KOPT-K1 (cell line): ENCODE results near the gene NPAS3.

ENCODE experiments used
- H3K27ac ChIP-seq: fragments of 200-600 bp; sonication (generic); 2 replicates; pipeline ENCODE4 v1.5.1; 2016; ENCODE audit warnings: antibody characterized with exemption, mild to moderate bottlenecking, low read depth, low read length; ENCODE audit not compliant: poor library complexity, severe bottlenecking
- H3K36me3 ChIP-seq: fragments of 200-600 bp; sonication (generic); 2 replicates; pipeline ENCODE4 v1.5.1; 2017; ENCODE audit warnings: antibody characterized with exemption, mild to moderate bottlenecking, low read length, moderate library complexity; ENCODE audit not compliant: insufficient read depth
- H3K9me3 ChIP-seq: fragments of 200-600 bp; sonication (generic); 2 replicates; pipeline ENCODE4 v1.5.1; 2017; ENCODE audit warnings: antibody characterized with exemption, low read length, mild to moderate bottlenecking; ENCODE audit not compliant: insufficient read depth, poor library complexity, severe bottlenecking

Gene NPAS3

DNA sequence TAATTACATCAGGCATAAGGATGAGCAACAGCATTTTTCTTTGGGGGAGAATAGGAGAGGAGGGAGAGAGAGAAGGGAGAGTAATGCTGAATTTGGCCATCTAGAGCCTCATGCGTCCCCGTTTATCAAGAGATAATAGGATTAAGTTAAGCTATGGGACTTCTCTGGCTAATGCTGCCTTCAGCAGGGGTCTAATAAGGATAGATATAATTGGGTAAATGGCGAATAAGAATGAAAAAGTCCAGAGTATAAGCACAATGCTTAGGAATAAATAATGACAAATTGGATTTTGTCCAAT is 542.2 kb downstream of the NPAS3 start:
- no peak overlapping the region for H3K27ac ChIP-seq
- no peaks in the 10 kb centered on the region for H3K9me3 ChIP-seq
- H3K36me3 ChIP-seq = no peaks in the 10 kb centered on the region

GRCh38 chr14:33483110-33483509 is 544.4 kb downstream of the NPAS3 start:
- Histone ChIP-seq H3K36me3 (no peaks in the 10 kb centered on the region), H3K27ac (no peak overlapping the region), H3K9me3 (no peaks in the 10 kb centered on the region)

DNA sequence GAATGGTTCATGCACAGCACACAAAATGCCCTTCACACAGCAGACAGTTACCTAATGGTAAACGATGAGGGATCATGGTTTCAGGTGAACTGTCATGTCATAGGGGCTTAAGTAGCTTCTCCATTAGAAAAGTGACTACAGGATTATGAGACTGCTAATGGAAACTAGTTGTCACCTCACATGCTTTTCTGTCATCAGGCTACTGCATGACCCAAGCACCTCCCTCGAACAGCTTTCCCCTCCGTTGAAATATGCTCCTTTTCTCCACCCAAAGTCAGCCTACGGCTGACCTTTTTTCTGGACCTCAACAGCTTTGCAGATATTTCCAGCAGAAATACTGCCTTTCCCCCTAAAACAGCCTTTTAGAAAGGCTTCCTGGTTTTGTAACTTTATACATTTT is 544.9 kb downstream of the NPAS3 start:
- no peaks in the 10 kb centered on the region for H3K9me3 ChIP-seq
- H3K36me3 ChIP-seq = no peaks in the 10 kb centered on the region
- no peak overlapping the region for H3K27ac ChIP-seq

DNA sequence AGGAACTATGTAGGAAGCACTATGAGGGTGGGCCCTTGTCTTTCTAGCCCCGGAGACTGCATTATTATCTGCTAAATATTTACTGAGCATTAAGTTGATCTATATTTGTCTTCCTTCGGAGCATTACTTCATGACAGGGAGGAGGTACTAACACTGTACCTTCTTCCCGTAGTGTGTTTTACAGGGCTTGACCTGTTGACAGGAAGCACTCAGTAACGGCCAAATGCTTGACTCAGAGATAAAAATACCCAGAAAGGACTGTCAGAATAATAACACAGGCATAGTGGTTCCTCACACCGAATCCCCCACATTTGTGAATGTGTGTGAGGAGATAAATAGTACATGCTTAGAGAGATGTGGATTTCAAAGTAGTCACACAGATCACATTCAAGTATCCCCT is 545.6 kb downstream of the NPAS3 start:
- no peak overlapping the region for H3K27ac ChIP-seq

GRCh38 chr14:33486332-33486890 is 547.7 kb downstream of the NPAS3 start:
- no peaks in the 10 kb centered on the region for H3K36me3 ChIP-seq
- no peak overlapping the region for H3K27ac ChIP-seq
- no peaks in the 10 kb centered on the region for H3K9me3 ChIP-seq

More for the DNA sequence above, 545.6 kb downstream of the NPAS3 start:
- no peaks in the 10 kb centered on the region for H3K9me3 ChIP-seq
- no peaks in the 10 kb centered on the region for H3K36me3 ChIP-seq

DNA sequence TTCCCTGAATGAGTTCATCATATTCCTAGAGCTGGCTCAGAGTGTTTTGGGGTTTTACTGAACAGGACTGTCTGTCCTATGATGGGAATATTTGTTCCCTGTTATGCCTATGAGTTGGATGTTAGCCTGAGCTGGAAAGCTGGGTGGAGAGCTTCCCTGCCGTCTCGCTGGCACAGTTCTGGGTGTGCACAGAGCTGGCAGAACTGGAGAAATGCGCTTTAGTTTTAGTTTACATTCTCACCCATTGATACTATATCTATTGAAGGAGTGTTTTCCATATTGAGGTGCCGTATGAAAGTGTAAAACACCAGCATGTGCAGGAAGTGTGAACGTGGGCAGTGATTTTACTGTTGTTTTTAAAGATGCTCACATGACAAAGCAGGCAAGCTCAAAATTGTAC is 549.9 kb downstream of the NPAS3 start:
- H3K36me3 ChIP-seq = no peaks in the 10 kb centered on the region
- H3K9me3 ChIP-seq = no peaks in the 10 kb centered on the region
- H3K27ac ChIP-seq = no peak overlapping the region

GRCh38 chr14:33490555-33490954 is 551.9 kb downstream of the NPAS3 start:
- H3K36me3 ChIP-seq = no peaks in the 10 kb centered on the region
- H3K9me3 ChIP-seq = no peaks in the 10 kb centered on the region
- no peak overlapping the region for H3K27ac ChIP-seq

GRCh38 chr14:33491112-33491511 is 552.4 kb downstream of the NPAS3 start:
- Histone ChIP-seq H3K9me3 (no peaks in the 10 kb centered on the region), H3K27ac (no peak overlapping the region), H3K36me3 (no peaks in the 10 kb centered on the region)

DNA sequence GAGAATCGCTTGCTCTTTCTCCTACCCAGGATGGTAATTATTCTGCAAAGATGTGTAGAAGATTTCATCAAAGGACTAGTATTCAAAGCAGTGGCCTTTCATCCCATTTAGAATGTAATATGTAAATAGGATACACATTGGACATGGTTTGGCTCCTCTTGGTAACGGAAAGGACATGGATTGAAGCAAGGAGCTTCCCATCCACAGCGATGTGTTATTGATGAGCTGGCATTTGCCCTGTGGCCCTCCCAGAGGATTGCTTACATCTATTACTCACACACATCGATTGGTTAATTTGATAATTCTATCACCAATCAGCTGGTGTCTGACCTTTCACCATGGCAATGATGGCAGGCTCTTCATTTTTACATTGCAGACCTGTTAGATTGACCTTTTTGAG is 553.8 kb downstream of the NPAS3 start:
- no peaks in the 10 kb centered on the region for H3K9me3 ChIP-seq
- no peak overlapping the region for H3K27ac ChIP-seq
- H3K36me3 ChIP-seq = no peaks in the 10 kb centered on the region

- H3K27ac ChIP-seq = no peak overlapping the region
- H3K9me3 ChIP-seq = no peaks in the 10 kb centered on the region
- no peaks in the 10 kb centered on the region for H3K36me3 ChIP-seq
Measured at GRCh38 chr14:33493266-33493665, 554.6 kb downstream of the NPAS3 start.

DNA sequence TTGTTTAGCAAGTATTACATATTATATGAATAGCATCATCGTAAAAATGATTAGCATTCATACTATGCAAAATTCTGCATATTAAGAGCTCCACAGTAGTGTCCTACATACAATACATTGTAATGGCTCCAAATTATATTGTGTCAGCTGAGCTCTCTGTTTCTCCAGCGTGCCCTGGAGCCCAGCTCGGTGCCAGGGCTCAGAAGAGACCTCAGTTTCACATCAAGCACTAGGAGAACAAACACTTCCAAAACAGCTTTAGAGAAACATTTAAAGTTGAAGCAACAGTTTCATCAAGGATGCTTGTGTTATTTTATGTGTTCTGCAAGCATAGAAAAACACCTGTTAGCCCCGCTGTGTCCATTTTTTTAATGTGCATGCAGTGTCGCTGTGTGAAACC is 555.3 kb downstream of the NPAS3 start:
- Histone ChIP-seq H3K27ac (no peak overlapping the region), H3K9me3 (no peaks in the 10 kb centered on the region), H3K36me3 (no peaks in the 10 kb centered on the region)

DNA sequence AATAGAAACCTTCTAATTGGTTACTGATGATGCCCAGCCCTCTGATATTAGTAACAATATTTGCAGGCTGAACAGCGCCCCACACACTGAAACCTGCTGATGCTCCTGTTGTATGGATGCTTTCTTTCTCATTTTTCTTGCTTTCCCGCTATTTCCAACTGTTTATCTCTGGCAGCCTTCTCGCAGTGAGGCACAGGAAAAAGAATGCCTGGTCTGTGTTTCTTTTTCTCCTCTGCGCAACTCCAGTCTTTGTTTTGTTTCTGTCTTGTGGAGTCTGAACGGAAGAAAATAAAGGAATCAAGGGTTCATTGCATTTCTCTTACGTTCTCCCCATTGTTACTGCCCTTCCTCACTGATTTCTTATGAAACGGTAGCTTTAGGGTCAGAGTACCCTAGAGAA is 561.0 kb downstream of the NPAS3 start:
- H3K36me3 ChIP-seq = no peaks in the 10 kb centered on the region
- no peak overlapping the region for H3K27ac ChIP-seq
- H3K9me3 ChIP-seq = no peaks in the 10 kb centered on the region

- Histone ChIP-seq H3K36me3 (no peaks in the 10 kb centered on the region), H3K9me3 (no peaks in the 10 kb centered on the region), H3K27ac (no peak overlapping the region)
Measured at GRCh38 chr14:33504246-33505099, 565.8 kb downstream of the NPAS3 start.

DNA sequence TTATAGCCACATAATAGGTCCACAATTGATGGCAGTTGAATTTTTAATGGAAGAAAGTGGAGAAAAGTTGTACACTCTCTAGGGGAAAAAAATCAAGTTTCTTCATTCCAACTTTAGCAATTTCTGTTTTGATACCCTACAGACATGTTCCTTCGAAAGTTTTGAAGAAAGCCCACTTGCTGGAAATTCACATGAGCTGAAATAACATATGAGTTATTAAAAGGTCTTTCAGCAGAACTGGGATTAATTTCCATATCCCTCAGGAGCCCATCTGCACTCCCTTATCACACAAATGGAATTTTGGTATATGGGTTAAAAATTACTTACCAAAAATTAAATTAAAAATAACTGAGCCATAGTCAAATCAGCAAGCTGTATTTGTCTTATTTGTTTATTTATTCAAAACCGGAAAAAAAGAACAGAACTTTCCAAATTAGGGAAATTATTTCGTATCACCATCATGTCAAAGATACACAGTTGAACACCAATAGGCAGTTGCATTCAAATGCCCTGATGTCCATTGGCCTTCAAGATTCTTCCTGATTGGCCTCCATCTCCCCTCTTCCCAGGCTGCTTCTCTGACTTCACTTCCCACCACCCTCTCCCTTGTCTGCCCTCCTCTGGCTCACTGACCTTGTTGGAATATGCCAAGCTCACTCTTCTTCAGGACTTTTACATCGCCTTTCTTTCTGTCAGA is 566.7 kb downstream of the NPAS3 start:
- Histone ChIP-seq H3K27ac (no peak overlapping the region), H3K36me3 (no peaks in the 10 kb centered on the region), H3K9me3 (no peaks in the 10 kb centered on the region)

DNA sequence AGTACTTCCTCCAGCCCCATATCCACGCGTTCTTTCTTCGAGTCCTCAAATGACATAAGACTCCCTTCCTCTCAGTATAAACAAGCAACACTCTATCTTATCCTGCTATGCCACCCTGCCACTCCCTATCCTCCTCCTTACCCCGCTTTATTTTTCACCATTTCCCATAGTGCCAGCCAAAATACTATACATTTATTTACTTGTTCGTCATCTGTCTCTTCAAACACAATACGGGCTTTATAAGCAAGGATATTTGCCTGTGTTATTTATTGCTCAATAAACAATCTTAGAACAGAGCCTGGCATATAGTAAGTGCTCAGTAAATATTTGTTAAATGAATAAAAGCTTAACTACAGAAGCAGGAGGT is 567.3 kb downstream of the NPAS3 start:
- Histone ChIP-seq H3K27ac (no peak overlapping the region), H3K9me3 (no peaks in the 10 kb centered on the region), H3K36me3 (no peaks in the 10 kb centered on the region)
